Activated CD8-positive, alpha-beta memory T cell treated with anti-CD3 and anti-CD28 coated beads, Interleukin-2, amount 50 U/mL, for 4 hours (primary cell): ENCODE measurements around the gene POLR2E.
A peak's percentile ranks its signal among the peaks of the same experiment; 100 is the strongest.

Experiments
- DNase-seq: peaks from one replicate; pipeline ENCODE4 v3.0.0-alpha.2; 2020

The POLR2E gene

DNA sequence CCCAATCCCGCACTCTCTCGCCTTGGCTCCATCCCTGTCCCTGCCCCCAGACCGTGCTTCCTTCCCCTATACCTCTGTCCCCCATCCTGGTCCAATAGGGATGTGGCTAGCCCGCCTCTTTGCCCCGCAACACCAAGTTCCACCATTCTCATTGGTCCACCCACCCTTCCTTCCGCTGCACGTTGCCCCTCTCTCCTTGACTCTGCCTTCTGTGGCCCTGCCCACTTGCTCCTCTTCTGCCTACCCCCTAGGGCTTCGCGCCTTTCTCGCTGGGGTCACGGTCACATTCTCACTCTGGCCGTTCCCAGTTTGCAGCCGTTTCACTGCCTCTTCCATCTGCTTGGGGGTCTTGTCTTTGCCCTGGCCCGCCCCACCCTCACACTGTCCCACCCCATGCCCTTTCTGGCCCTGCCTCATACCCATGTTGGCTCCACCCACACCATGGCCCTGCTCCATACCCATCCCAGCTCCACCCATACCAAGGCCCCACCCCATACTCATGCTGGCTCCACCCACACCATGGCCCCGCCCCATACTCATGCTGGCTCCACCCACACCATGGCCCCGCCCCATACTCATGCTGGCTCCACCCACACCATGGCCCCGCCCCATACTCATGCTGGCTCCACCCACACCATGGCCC, 32.7 kb downstream of the POLR2E start:
- DNase-seq = no peak

GRCh38 chr19:1061987-1062386, 33.2 kb downstream of the POLR2E start:
- no peak for DNase-seq

GRCh38 chr19:1060689-1061088, 34.5 kb downstream of the POLR2E start:
- no peak for DNase-seq

GRCh38 chr19:1058112-1058511, 37.1 kb downstream of the POLR2E start:
- no peak for DNase-seq

DNA sequence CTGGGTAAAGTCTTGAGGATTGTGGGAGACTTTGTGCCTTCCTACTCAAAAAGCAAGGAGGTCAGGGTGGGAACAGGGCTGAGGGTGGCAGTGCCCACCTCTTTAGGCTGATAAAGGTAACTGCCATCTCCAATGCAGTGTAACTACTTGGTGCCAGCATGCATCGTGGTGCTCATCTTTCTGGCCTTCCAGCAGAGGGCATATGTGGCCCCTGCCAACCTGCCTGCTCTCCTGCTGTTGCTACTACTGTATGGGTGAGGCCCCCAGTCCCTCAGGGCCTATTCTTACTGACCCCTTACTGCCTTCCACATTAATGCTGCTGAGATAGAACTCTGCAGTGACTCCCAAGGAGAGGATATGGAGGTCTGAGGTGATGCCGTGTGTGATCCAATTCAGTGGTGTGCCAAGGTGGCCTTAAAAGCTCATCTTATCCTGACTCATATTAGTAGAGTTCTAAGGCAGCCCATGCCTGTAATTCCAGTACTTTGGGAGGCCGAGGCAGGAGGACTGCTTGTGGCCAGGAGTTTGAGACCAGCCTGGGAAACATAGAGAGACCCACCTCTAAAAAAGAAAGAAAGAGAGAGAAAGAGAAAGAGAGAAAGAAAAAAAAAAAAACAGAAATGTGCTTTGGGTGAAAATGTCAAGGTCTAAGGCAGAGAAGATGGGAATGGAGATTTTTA, 37.9 kb downstream of the POLR2E start:
- DNase-seq = no peak

- DNase-seq = no peak
Observed at GRCh38 chr19:1055886-1056620, 39.1 kb downstream of the POLR2E start.

DNA sequence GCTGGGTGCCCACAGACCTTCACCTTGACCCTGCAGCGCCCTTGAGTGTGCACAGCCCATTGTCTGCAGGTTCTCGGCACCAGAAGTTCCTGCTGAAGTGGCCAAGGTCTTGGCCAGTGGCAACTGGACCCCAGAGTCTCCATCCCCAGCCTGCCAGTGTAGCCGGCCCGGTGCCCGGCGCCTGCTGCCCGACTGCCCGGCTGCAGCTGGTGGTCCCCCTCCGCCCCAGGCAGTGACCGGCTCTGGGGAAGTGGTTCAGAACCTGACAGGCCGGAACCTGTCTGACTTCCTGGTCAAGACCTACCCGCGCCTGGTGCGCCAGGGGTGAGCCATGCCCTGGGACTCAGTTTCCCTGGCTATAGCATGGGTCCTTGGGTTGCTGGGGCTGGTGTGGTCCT, 40.1 kb downstream of the POLR2E start:
- no peak for DNase-seq

- no peak for DNase-seq
Observed at GRCh38 chr19:1054102-1055027, 40.8 kb downstream of the POLR2E start.

- DNase-seq = no peak
Observed at GRCh38 chr19:1053176-1054101, 41.7 kb downstream of the POLR2E start.

- no peak for DNase-seq
Observed at GRCh38 chr19:1052349-1052975, 42.7 kb downstream of the POLR2E start.

DNA sequence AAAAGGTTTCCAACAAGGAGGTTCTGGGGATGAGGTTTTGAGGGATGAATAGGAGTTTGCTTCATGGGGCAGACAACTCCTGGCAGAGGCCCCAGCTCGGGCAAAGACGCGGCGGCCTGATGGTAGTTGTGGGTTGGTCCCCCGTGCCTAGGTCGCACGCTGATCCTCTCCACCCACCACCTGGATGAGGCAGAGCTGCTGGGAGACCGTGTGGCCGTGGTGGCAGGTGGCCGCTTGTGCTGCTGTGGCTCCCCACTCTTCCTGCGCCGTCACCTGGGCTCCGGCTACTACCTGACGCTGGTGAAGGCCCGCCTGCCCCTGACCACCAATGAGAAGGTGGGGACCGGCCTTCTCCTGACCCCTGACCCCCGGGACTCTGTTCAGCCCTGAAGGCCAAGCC, 43.4 kb downstream of the POLR2E start:
- DNase-seq = no peak

DNA sequence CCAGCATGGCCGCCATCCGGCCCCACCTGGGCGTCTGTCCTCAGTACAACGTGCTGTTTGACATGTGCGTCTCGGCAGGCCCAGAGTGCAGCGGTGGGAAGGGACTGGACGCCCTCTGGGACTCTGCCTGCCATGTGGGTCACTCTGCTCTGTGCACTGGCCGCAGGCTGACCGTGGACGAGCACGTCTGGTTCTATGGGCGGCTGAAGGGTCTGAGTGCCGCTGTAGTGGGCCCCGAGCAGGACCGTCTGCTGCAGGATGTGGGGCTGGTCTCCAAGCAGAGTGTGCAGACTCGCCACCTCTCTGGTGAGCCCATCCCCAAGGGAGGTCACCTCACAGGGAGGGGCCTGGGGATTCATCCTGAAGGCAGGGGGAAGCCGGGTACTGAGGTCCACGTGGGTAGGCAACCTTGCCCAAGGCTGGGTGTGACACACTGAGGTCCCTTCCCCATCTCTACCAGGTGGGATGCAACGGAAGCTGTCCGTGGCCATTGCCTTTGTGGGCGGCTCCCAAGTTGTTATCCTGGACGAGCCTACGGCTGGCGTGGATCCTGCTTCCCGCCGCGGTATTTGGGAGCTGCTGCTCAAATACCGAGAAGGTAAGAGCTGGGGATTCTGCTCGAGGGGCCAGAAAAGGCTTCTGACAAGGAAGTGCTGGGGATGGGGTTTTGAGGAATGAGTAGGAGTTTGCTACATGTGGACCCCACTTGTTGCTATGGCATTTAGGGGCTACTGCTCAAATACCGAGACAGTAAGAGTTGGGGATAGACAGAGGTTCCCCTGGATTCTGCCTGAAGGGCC, 44.0 kb downstream of the POLR2E start:
- DNase-seq = no peak

GRCh38 chr19:1049800-1050199, 45.4 kb downstream of the POLR2E start:
- no peak for DNase-seq

DNA sequence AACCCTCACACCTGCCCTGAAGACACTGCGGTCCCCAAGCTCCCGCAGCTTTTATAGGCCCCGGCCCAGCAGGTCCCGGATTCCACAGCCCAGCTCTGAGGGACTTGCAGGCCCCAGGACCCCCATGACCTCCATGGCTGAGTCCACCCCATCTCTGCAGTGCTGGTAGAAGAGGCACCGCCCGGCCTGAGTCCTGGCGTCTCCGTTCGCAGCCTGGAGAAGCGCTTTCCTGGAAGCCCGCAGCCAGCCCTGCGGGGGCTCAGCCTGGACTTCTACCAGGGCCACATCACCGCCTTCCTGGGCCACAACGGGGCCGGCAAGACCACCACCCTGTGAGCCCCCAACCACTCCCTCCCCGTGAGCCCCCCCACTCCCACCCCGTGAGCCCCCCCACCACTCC, 46.1 kb downstream of the POLR2E start:
- no peak for DNase-seq

GRCh38 chr19:1047696-1048147, 47.5 kb downstream of the POLR2E start:
- peak; percentile 13 for DNase-seq

- peak; percentile 17 for DNase-seq
Observed at GRCh38 chr19:1046836-1047695, 48.1 kb downstream of the POLR2E start.

DNA sequence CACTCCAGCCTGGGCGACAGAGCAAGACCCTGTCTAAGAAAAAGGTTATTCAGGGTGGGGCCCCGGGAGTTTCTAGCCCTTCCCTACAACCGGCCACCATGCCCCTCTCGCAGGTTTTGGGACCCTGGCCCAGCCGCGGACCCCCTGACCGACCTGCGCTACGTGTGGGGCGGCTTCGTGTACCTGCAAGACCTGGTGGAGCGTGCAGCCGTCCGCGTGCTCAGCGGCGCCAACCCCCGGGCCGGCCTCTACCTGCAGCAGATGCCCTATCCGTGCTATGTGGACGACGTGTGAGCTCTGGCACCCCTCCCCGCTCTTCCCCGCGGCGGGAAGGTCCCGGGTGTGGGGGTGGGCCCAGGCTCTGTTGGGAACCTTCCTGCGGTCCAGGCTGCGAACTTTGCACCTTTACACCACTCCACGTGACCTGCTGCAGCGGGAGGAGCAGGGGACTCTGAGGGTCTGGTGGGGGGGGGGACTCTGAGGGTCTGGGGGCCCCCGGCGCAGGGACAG, 49.0 kb downstream of the POLR2E start:
- no peak for DNase-seq

DNA sequence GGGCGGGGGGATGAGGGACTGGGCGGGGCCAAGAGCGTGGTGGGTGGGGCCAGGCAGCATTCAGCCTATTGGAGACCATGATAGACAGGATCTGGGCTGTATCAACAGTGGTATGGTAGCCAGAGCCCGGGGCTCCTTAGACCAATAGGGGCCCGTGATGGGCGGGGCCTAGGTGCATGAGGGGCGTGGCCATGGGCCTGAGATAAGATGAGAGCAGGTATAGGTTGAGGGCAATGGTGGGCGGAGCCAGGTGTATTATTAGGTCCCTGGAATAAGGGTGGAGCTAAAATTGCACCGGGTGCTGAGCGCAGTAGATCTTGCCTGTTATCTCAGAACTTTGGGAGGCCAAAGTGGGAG, 50.0 kb downstream of the POLR2E start:
- peak; percentile 46 for DNase-seq
